GM12872 (cell line): Measurements from ENCODE around the gene FCN1.

Experiments
- TF ChIP-seq, protein P1 (sequence below): IDR thresholded peaks from 3 replicates; pipeline ENCODE4 v1.5.1; 2011; ENCODE audit warnings: low read depth, mild to moderate bottlenecking, low read length, moderate library complexity; ENCODE audit not compliant: insufficient read depth

FCN1 gene

DNA sequence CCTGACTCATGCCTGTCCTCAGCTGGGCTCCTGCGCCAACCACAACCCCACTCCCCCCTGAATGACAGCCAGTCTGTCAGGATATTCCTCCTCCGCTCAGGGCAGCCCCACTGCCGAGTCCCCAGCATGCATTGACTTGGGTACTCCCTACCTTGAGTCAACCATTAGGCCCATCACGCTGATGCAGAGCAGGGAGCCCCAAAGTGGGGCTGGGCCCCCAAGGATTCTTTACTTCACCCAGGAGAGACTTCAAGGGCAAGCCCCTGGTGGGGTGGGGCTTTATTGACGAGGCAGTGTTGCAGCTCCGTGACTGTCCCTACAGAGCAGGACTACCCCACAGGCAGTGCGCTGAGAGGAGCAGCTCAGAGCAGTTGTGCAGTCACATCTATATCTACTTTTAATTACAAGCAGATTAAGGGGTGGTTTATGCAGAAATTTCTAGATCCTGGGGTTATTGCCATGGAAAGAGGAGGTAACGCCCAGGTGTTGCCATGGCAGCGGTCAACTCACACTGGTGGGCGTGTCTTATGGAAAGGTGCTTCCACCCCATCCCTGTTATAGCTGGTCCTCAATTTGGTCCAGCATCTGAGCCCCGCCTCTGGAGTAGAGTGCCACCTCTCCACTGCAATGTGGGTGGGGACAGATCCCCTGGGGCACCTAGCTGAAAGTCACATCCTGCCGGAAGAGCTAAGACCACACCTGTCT lies 32.1 kb upstream of the FCN1 start:
- TF ChIP-seq, protein P1, sequence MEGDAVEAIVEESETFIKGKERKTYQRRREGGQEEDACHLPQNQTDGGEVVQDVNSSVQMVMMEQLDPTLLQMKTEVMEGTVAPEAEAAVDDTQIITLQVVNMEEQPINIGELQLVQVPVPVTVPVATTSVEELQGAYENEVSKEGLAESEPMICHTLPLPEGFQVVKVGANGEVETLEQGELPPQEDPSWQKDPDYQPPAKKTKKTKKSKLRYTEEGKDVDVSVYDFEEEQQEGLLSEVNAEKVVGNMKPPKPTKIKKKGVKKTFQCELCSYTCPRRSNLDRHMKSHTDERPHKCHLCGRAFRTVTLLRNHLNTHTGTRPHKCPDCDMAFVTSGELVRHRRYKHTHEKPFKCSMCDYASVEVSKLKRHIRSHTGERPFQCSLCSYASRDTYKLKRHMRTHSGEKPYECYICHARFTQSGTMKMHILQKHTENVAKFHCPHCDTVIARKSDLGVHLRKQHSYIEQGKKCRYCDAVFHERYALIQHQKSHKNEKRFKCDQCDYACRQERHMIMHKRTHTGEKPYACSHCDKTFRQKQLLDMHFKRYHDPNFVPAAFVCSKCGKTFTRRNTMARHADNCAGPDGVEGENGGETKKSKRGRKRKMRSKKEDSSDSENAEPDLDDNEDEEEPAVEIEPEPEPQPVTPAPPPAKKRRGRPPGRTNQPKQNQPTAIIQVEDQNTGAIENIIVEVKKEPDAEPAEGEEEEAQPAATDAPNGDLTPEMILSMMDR, result no peak

DNA sequence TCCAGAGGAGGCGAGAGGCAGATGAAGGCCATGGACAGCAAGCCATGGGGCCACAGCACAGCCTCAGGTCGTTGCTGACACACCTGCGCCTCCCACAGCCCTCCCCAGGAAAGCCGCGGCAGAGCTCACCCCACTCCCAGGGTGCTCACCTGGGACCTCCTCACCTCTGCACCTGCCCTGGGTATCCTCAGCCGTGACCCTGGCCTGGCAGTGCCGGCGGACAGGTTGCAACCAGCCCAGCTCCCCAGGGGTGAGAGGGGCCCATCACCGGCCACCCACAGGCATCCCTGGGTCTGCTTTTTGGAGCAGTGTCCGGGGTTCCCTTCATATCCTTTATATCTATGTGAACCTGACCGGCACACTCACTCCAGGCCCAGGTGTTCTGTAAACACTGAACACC lies 30.4 kb upstream of the FCN1 start:
- TF ChIP-seq, protein P1, result no peak

DNA sequence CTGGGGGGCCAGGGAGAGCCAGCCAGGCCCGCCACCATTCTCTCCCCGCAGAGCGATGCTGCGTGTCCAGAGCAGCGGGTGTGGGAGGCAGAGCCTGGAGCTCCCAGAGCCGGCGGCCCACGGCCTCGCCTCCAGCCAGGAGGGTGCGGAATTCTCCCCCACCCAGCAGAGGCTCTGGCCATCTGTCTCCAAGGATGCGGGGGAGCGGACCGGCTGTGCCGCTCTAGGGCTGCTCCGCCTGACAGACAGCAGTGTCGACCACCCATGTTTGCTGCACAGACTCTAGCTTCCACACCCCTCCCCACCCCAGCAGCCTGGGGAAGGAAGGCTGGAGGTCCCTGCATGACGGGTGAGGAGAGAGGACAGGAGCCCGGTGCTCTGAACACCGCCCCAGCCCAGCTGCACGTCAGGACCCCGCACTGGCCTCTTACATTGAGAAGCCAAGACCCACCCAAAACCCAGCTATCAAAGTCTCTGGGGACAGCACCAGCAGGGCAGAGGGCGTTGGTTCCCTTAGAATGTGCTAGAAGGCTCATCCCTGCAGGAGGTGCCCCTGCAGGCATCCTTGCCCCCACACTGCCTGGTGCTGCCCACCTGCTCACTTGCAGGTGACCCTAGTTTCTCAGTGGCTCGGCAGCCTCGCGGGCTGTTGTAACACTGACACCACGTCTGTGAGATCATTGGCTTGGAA lies 29.7 kb upstream of the FCN1 start:
- TF ChIP-seq, protein P1, result no peak

DNA sequence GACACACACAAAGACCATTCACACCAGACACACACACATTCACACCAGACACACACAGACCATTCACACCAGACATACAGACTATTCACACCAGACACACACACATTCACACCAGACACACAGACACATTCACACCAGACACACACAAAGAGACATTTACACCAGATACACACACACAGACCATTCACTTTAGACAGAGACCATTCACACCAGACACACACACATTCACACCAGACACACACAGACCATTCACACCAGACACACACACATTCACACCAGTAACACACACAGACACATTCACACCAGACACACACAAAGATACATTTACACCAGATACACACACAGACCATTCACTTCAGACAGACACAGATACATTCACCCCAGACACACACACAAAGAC lies 29.0 kb upstream of the FCN1 start:
- TF ChIP-seq, protein P1, result no peak

DNA sequence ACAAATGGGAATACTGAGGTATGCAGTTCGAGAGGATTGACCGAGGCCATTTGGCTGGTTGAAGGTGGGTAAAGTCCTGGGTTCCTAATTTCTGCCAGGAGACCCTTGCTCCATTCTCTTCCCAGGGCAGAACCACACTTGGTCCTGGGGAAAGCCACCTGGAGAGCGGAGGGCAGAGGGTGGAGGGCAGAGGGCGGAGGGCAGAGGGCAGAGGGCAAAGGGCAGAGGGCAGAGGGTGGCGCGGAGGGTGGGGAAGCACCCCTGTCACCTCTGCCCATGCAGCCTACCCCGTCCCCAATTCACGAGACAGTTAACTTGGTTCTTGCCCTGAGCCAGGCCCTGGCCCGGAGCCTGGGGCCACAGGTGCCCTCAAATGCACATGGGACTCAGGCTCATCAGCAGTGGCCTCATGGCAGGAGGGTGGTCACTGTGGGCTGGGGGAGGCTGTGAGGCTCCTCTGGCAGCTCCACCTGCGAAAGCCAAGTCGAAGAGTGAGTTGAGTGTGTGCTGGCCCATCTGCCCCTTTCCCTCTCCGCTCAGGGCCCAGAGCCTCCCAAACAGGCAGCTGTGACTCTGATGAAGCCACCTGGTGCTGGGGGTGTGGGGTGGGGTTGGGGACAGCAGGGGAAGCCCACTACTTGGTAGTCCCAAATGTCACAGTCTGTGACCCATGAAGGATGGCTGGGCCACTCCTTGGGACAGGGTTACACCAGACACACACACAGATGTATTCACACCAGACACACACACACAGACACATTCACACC lies 28.0 kb upstream of the FCN1 start:
- TF ChIP-seq, protein P1, result no peak

DNA sequence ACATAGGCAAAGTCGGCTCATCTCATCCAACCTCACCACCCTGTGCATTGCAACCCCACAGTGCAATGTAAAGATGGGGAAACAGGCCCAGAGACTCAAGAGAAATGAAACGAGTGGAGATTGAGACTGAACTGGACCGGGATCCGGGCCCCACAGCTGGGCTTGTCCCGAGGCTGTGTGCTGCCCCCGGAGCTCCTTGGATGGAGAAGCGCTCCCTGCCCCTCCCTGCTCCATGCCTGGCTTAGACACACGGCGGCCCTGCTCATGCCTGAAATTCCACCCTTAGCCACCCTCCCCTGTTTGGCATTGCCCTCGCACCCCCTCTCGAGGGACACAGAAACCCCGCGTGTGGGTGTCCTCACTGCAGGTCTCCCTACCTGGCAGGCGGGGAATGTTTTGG lies 27.2 kb upstream of the FCN1 start:
- TF ChIP-seq, protein P1, result no peak

DNA sequence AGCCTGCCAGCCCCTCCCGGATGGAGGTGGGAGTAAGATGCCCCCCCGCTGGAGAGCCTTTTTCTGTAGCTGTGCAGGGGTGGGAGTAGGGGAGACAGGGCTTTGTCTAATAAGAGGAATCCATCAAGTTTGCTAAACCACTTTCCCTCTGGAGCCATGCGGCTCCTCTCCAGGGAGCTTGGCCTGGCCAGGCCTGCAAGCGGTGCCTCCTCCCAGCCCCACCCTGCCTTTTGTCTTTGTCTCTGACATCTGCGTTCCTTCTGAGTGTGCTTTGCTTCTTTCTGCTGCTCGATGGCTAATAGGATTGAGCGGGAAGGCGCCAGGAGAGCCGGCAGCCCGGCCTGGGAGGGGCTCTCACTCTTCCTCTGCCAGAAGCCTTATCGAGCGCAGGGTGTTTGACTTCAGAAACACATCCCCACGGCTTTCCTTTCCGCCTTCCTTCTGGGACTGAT lies 26.7 kb upstream of the FCN1 start:
- TF ChIP-seq, protein P1, result no peak
